Trophoblast cell (in vitro differentiated cells and primary cell): Measurements from ENCODE around the gene NUCKS1.

Experiments
- DNase-seq, 2 donors: peaks; one replicate each; pipeline ENCODE4 v3.0.0-alpha.2; 2016
- H2AFZ ChIP-seq: 2 replicates; pipeline ENCODE4 v1.6.1; 2013; ENCODE audit warnings: low read length, moderate library complexity, mild to moderate bottlenecking; ENCODE audit not compliant: insufficient read depth, poor library complexity
- H2AK5ac ChIP-seq: 2 replicates; pipeline ENCODE4 v1.6.1; 2013; ENCODE audit warnings: mild to moderate bottlenecking, low read length
- H2BK120ac ChIP-seq: 2 replicates; pipeline ENCODE4 v1.6.1; 2013; ENCODE audit warnings: low read length, mild to moderate bottlenecking, moderate library complexity; ENCODE audit not compliant: insufficient read depth, poor library complexity
- H2BK12ac ChIP-seq: 2 replicates; pipeline ENCODE4 v1.6.1; 2013; ENCODE audit warnings: mild to moderate bottlenecking, low read length, moderate library complexity
- H2BK5ac ChIP-seq: 2 replicates; pipeline ENCODE4 v1.6.1; 2013; ENCODE audit warnings: low read length, low read depth, moderate library complexity, mild to moderate bottlenecking; ENCODE audit not compliant: poor library complexity
- H3K14ac ChIP-seq: 2 replicates; pipeline ENCODE4 v1.6.1; 2013; ENCODE audit warnings: mild to moderate bottlenecking, low read length
- H3K18ac ChIP-seq: 2 replicates; pipeline ENCODE4 v1.6.1; 2013; ENCODE audit warnings: mild to moderate bottlenecking, low read length
- H3K23ac ChIP-seq: 2 replicates; pipeline ENCODE4 v1.6.1; 2013; ENCODE audit warnings: low read length
- H3K27ac ChIP-seq: 2 replicates; pipeline ENCODE4 v1.5.1; 2013; ENCODE audit warnings: low read depth, mild to moderate bottlenecking, inconsistent platforms, low read length, moderate library complexity
- H3K27me3 ChIP-seq: 2 replicates; pipeline ENCODE4 v1.6.1; 2013; ENCODE audit warnings: inconsistent platforms, mild to moderate bottlenecking, low read length, moderate library complexity; ENCODE audit not compliant: insufficient read depth
- H3K36me3 ChIP-seq, 2 experiments: 1 replicate in 1 of 2; 2 replicates in 1 of 2; pipeline ENCODE4 v1.6.1; 2013; ENCODE audit warnings: low read length in 2 of 2, mild to moderate bottlenecking in 2 of 2, moderate library complexity in 1 of 2; ENCODE audit not compliant: insufficient read depth in 2 of 2, control insufficient read depth in 1 of 2
- H3K4ac ChIP-seq: 2 replicates; pipeline ENCODE4 v1.6.1; 2013; ENCODE audit warnings: low read depth, mild to moderate bottlenecking, low read length, moderate library complexity
- H3K4me1 ChIP-seq, 2 experiments: 1 replicate in 1 of 2; 2 replicates in 1 of 2; pipeline ENCODE4 v1.6.1; 2013; ENCODE audit warnings: low read length in 2 of 2, mild to moderate bottlenecking in 2 of 2, moderate library complexity in 1 of 2; ENCODE audit not compliant: insufficient read depth in 2 of 2, control insufficient read depth in 1 of 2
- H3K4me2 ChIP-seq: 2 replicates; pipeline ENCODE4 v1.6.1; 2013; ENCODE audit warnings: inconsistent platforms, mild to moderate bottlenecking, low read length, moderate library complexity
- H3K4me3 ChIP-seq: 2 replicates; pipeline ENCODE4 v1.5.1; 2013; ENCODE audit warnings: mild to moderate bottlenecking, low read depth, low read length, inconsistent platforms
- H3K79me1 ChIP-seq: one replicate; pipeline ENCODE4 v1.6.1; 2013; ENCODE audit warnings: low read length
- H3K79me2 ChIP-seq: 2 replicates; pipeline ENCODE4 v1.6.1; 2013; ENCODE audit warnings: low read length, mild to moderate bottlenecking; ENCODE audit not compliant: control insufficient read depth, insufficient read depth, poor library complexity
- H3K9ac ChIP-seq: 2 replicates; pipeline ENCODE4 v1.6.1; 2013; ENCODE audit warnings: mild to moderate bottlenecking, low read length
- H3K9me3 ChIP-seq: 2 replicates; pipeline ENCODE4 v1.6.1; 2013; ENCODE audit warnings: low read depth, mild to moderate bottlenecking, control low read depth, inconsistent platforms, low read length; ENCODE audit not compliant: insufficient read depth
- H4K12ac ChIP-seq: 2 replicates; pipeline ENCODE4 v1.6.1; 2013; ENCODE audit warnings: low read depth, mild to moderate bottlenecking, low read length, moderate library complexity
- H4K8ac ChIP-seq: 2 replicates; pipeline ENCODE4 v1.6.1; 2013; ENCODE audit warnings: low read depth, mild to moderate bottlenecking, low read length, moderate library complexity
- H4K91ac ChIP-seq: one replicate; pipeline ENCODE4 v1.6.1; 2013; ENCODE audit warnings: low read depth, mild to moderate bottlenecking, low read length, moderate library complexity
- WGBS: extraction: QIAGEN DNeasy Blood & Tissue Kit; methylation state at CpG from one replicate; pipeline ENCODE4 v1.1.7; 2013; ENCODE audit warnings: missing lambda C conversion rate; ENCODE audit not compliant: insufficient read length, insufficient coverage; ENCODE audit errors: extremely low coverage; 5-methylcytosine and 5-hydroxymethylcytosine counted together

The NUCKS1 gene

DNA sequence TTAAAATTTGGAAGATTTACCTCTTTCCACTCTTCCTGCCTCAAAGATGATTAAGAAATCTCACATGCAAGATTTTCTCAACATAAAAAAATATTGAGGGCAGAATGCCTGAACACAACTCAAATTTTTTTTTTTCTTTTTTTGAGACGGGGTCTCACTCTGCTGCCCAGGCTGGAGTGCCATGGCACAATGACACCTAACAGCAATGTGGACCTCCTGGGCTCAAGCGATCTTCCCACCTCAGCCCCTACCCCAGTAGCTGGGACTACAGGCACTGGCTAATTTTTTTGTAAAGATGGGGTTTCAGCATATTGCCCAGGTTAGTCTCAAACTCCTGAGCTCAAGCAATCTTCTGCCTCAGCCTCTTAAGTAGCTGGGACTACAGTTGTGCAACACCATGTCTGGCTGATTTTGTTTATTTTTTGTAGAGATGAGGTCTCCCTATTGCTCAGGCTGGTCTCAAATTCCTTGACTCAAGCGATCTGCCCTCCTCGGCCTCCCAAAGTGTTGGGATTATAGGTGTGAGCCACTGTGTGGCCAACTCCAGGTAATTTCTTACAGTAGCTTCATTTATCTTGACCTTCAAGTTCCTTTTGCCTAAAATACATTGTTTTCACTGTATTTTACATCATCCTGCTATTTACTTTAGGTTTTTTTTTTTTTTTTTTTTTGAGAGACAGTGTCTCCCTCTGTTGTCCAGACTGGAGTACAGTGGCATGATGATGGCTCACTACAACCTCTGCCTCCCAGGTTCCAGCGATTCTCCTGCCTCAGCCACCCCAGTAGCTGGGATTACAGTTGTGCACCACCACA, 10.4 kb downstream of the NUCKS1 start:
- no peak overlapping the region for H2BK5ac ChIP-seq
- H3K4ac ChIP-seq = peak overlapping the region; percentile 91
- H3K14ac ChIP-seq = no peak overlapping the region
- no peaks in the 10 kb centered on the region for H3K27me3 ChIP-seq
- no peak overlapping the region for H3K23ac ChIP-seq
- no peaks in the 10 kb centered on the region for H3K4me1 ChIP-seq
- peaks cover 11% of the 10 kb centered on the region in 2 experiments for H3K36me3 ChIP-seq
- no peak overlapping the region for H3K4me3 ChIP-seq
- no peak overlapping the region for H3K9ac ChIP-seq
- no peaks in the 10 kb centered on the region for H3K9me3 ChIP-seq
- no peak overlapping the region for H4K91ac ChIP-seq
- no peak overlapping the region for H3K27ac ChIP-seq
- H4K12ac ChIP-seq = no peak overlapping the region
- H3K79me1 ChIP-seq = no peaks in the 10 kb centered on the region
- no peak overlapping the region for H2AFZ ChIP-seq
- H3K18ac ChIP-seq = no peak overlapping the region
- WGBS = no CpG with 5 or more reads among the region's 5 CpGs
- DNase-seq = no peak
- H2BK12ac ChIP-seq = no peak overlapping the region
- H3K79me2 ChIP-seq = peaks cover 12% of the 10 kb centered on the region
- no peak overlapping the region for H2BK120ac ChIP-seq
- no peak overlapping the region for H3K4me2 ChIP-seq
- H2AK5ac ChIP-seq = no peak overlapping the region
- no peak overlapping the region for H4K8ac ChIP-seq

DNA sequence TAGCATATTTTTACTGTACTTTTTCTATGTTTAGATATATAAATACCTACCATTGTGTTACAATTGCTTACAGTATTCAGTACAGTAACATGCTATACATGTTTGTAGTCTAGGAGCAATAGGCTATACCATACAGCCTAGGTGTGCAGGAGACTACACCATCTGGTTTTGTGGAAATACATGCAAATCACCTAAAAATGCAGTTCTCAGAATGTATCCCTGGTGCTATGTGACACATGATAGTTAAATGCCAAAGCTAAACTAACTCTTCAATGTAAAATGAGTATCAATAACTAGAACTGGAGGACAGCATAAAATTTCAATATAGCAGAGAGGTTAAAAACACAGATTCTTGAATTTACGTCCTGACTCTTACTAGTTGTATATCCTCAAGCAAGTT, 14.8 kb downstream of the NUCKS1 start:
- Histone ChIP-seq H3K4me3 (no peak overlapping the region), H3K4me1 (no peaks in the 10 kb centered on the region)
- WGBS = no CpG with 5 or more reads among the region's 1 CpG

DNA sequence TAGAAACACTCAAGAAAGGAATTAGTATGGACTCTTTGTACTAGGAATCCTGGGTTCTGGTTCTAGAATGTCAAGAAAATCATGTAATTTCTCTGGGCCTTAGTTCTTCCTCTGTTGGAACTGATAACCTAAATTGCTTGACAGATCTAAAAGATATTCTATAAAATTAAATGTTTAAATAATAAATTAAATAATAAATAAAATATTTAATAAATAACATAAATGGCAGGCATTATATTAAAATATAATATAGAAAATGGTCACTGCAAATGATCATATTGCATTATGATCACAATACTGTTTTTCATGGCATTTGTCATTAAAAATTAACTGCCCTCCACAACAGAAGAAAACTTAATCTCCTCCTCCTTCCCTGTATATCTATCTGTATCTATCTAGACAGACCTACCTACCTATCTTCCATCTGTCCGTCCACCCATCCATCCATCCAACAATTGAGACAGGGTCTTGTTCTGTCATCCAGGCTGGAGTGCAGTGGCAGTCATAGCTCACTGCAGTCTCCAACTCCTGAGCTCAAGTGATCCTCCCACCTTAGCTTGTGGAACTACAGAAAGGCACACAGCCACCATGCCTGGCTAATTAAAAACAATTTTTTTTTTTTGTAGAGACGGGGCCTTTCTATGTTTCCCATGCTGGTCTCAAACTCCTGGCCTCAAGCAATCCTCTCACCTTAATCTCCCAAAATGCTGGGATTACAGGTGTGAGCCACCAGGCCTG, 16.4 kb downstream of the NUCKS1 start:
- Histone ChIP-seq H3K14ac (no peak overlapping the region), H2AFZ (no peak overlapping the region), H3K4me3 (no peak overlapping the region), H3K79me1 (no peaks in the 10 kb centered on the region), H3K9me3 (no peaks in the 10 kb centered on the region), H3K27ac (no peak overlapping the region), H3K4me2 (no peak overlapping the region), H4K12ac (no peak overlapping the region), H3K23ac (no peak overlapping the region), H2BK120ac (no peak overlapping the region), H2BK5ac (no peak overlapping the region), H3K4ac (peak overlapping the region; percentile 57), H3K4me1 (no peaks in the 10 kb centered on the region), H3K9ac (no peak overlapping the region), H2BK12ac (no peak overlapping the region), H2AK5ac (no peak overlapping the region), H4K8ac (no peak overlapping the region), H3K36me3 (peaks cover 4 to 16% of the 10 kb centered on the region in 2 experiments), H3K79me2 (peaks cover 6% of the 10 kb centered on the region), H3K27me3 (no peaks in the 10 kb centered on the region), H4K91ac (no peak overlapping the region), H3K18ac (no peak overlapping the region)
- WGBS = no CpG with 5 or more reads among the region's 2 CpGs
- DNase-seq = no peak

More for the DNA sequence above, 14.8 kb downstream of the NUCKS1 start:
- H3K4me2 ChIP-seq = no peak overlapping the region
- no peaks in the 10 kb centered on the region for H3K79me1 ChIP-seq
- no peak for DNase-seq
- no peak overlapping the region for H3K9ac ChIP-seq
- H3K18ac ChIP-seq = no peak overlapping the region
- H4K91ac ChIP-seq = no peak overlapping the region
- H2AK5ac ChIP-seq = no peak overlapping the region
- H2BK120ac ChIP-seq = no peak overlapping the region
- no peak overlapping the region for H3K4ac ChIP-seq
- no peak overlapping the region for H2BK12ac ChIP-seq
- H3K14ac ChIP-seq = no peak overlapping the region
- H3K27me3 ChIP-seq = no peaks in the 10 kb centered on the region
- no peak overlapping the region for H4K12ac ChIP-seq
- H3K79me2 ChIP-seq = peaks cover 9% of the 10 kb centered on the region
- no peaks in the 10 kb centered on the region for H3K9me3 ChIP-seq
- no peak overlapping the region for H4K8ac ChIP-seq
- H2AFZ ChIP-seq = no peak overlapping the region
- no peak overlapping the region for H3K27ac ChIP-seq
- no peak overlapping the region for H2BK5ac ChIP-seq
- H3K36me3 ChIP-seq = peaks cover 7 to 12% of the 10 kb centered on the region in 2 experiments
- H3K23ac ChIP-seq = no peak overlapping the region

DNA sequence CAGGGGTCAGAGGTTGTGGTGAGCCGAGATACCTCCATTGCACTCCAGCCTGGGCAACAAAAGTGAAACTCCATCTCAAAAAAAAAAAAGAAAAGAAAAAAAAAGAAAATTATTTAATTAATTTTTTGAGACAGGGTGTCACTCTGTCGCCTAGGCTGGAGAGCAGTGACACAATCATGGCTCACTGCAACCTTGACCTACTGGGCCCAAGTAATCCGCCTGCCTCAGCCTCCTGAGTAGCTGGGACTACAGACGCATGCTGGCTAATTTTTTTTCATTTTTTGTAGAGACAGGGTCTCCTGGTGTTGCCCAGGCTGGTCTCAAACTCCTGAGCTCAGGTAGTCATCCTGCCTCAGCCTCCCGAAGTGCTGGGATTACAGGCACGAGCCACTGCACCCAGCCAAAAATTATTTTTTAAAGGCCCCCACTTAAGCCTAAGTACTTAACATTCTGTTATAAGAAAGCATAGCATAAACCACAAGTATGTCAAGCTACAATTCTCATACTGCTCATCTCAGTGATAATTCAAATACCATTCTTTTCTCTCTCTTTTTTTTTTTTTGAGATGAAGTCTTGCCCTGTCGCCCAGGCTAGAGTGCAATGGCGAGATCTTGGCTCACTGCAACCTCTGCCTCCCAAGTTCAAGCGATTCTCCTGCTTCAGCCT, 19.9 kb downstream of the NUCKS1 start:
- H4K12ac ChIP-seq = no peak overlapping the region
- no peak overlapping the region for H3K4me2 ChIP-seq
- H4K8ac ChIP-seq = no peak overlapping the region
- peak in 1 of 2 donors; percentile 26 for DNase-seq
- no peaks in the 10 kb centered on the region for H3K4me1 ChIP-seq
- H3K79me2 ChIP-seq = peaks cover 1% of the 10 kb centered on the region
- H2BK12ac ChIP-seq = no peak overlapping the region
- H3K27ac ChIP-seq = no peak overlapping the region
- no peak overlapping the region for H4K91ac ChIP-seq
- H3K18ac ChIP-seq = no peak overlapping the region
- no peak overlapping the region for H3K9ac ChIP-seq
- no peak overlapping the region for H2AK5ac ChIP-seq
- no peak overlapping the region for H2AFZ ChIP-seq
- H3K9me3 ChIP-seq = no peaks in the 10 kb centered on the region
- no CpG with 5 or more reads among the region's 9 CpGs for WGBS
- no peaks in the 10 kb centered on the region for H3K27me3 ChIP-seq
- H3K36me3 ChIP-seq = peaks cover 8 to 25% of the 10 kb centered on the region in 2 experiments
- H3K4me3 ChIP-seq = no peak overlapping the region
- H3K79me1 ChIP-seq = no peaks in the 10 kb centered on the region
- H3K23ac ChIP-seq = no peak overlapping the region
- peak overlapping the region; percentile 36 for H3K4ac ChIP-seq
- H2BK5ac ChIP-seq = no peak overlapping the region
- H2BK120ac ChIP-seq = no peak overlapping the region
- no peak overlapping the region for H3K14ac ChIP-seq
